SIG-M5 treated with dmso at 0.1 percent for 504 hours (cell line): ENCODE data around the gene PPIF.

ENCODE experiments used
- DNase-seq: peaks from one replicate; lab custom pipeline; 2025; ENCODE audit not compliant: unreplicated experiment; lab: John Stamatoyannopoulos, UW

The PPIF gene

GRCh38 chr10:79399223-79399831 is 52.1 kb downstream of the PPIF start:
- DNase-seq, result no peak

GRCh38 chr10:79400146-79401004 is 53.1 kb downstream of the PPIF start:
- DNase-seq, result peak; percentile 6

GRCh38 chr10:79401015-79401921 is 54.0 kb downstream of the PPIF start:
- DNase-seq, result no peak

- DNase-seq, result no peak
Measured at GRCh38 chr10:79402625-79402946, 55.3 kb downstream of the PPIF start.

- DNase-seq, result no peak
Measured at GRCh38 chr10:79402951-79403350, 55.7 kb downstream of the PPIF start.

- DNase-seq, result no peak
Measured at GRCh38 chr10:79403441-79404230, 56.4 kb downstream of the PPIF start.

- DNase-seq, result no peak
Measured at GRCh38 chr10:79404231-79404609, 57.0 kb downstream of the PPIF start.

GRCh38 chr10:79404690-79405131 is 57.4 kb downstream of the PPIF start:
- DNase-seq, result no peak
